ENCODE measurements around the gene IL1R1. TPM values are rescaled to one million over a fixed set of nuclear protein-coding genes. Genes with fewer than 3 reads are reported as not detected.

IL1R1 gene
- total and polyA plus RNA-seq, 4 donors = 97.0 to 182 (median 137) TPM

- Histone ChIP-seq H3K9ac (ENCODE audit: insufficient read depth in 1 of 2, low read length in 2 of 2) (peak overlapping the region in 1 of 2 donors; percentile 11), H3K27ac (ENCODE audit: low read depth in 1 of 2, low read length in 1 of 2) (no peak overlapping the region), H3K4me1 (ENCODE audit: control insufficient read depth in 5 of 5, insufficient read depth in 5 of 5, low read length in 5 of 5) (peaks cover 0 to 48% (median 19%) of the 10 kb centered on the region in 5 donors), H3K27me3 (ENCODE audit: control insufficient read depth in 3 of 3, insufficient read depth in 3 of 3, low read length in 2 of 3) (no peaks in the 10 kb centered on the region), H3K4me3 (no peak overlapping the region), H3K9me3 (ENCODE audit: control insufficient read depth in 4 of 4, insufficient read depth in 3 of 4, low read length in 3 of 4) (no peaks in the 10 kb centered on the region), H3K36me3 (ENCODE audit: control insufficient read depth in 4 of 4, insufficient read depth in 4 of 4, low read length in 4 of 4) (peaks cover 0 to 10% (median 3%) of the 10 kb centered on the region in 4 donors)
- no peak for DNase-seq
- no peak for TF ChIP-seq CTCF (IDR thresholded peaks at IDR 0.05; ENCODE audit: control extremely low read depth, extremely low read depth)
- no peak for ATAC-seq (ENCODE audit: insufficient read depth, low FRiP score)
- 58 to 82% methylated on average over 3 of the region's 3 CpGs for WGBS, 2 donors
Observed at GRCh38 chr2:102107741-102108070, 34.8 kb upstream of the IL1R1 start.

- H3K27ac ChIP-seq (ENCODE audit: low read depth in 1 of 2, low read length in 1 of 2) = no peak overlapping the region
- 86 to 96% methylated on average over 5 of the region's 5 CpGs for WGBS, 2 donors
- no peak for TF ChIP-seq CTCF (IDR thresholded peaks at IDR 0.05; ENCODE audit: control extremely low read depth, extremely low read depth)
- no peaks in the 10 kb centered on the region for H3K9me3 ChIP-seq (ENCODE audit: control insufficient read depth in 4 of 4, insufficient read depth in 3 of 4, low read length in 3 of 4)
- H3K4me3 ChIP-seq = no peak overlapping the region
- H3K36me3 ChIP-seq (ENCODE audit: control insufficient read depth in 4 of 4, insufficient read depth in 4 of 4, low read length in 4 of 4) = peaks cover 0 to 12% (median 5%) of the 10 kb centered on the region in 4 donors
- H3K9ac ChIP-seq (ENCODE audit: insufficient read depth in 1 of 2, low read length in 2 of 2) = peak overlapping the region in 1 of 2 donors; percentile 30
- DNase-seq (no peak), ATAC-seq (ENCODE audit: insufficient read depth, low FRiP score) (no peak)
- H3K27me3 ChIP-seq (ENCODE audit: control insufficient read depth in 3 of 3, insufficient read depth in 3 of 3, low read length in 2 of 3) = no peaks in the 10 kb centered on the region
- peaks cover 0 to 46% (median 20%) of the 10 kb centered on the region in 5 donors for H3K4me1 ChIP-seq (ENCODE audit: control insufficient read depth in 5 of 5, insufficient read depth in 5 of 5, low read length in 5 of 5)
Observed at GRCh38 chr2:102109016-102109415, 33.5 kb upstream of the IL1R1 start.

GRCh38 chr2:102110171-102110570, 32.4 kb upstream of the IL1R1 start:
- Histone ChIP-seq H3K4me1 (ENCODE audit: control insufficient read depth in 5 of 5, insufficient read depth in 5 of 5, low read length in 5 of 5) (peaks cover 0 to 50% (median 28%) of the 10 kb centered on the region in 5 donors), H3K27ac (ENCODE audit: low read depth in 1 of 2, low read length in 1 of 2) (peak overlapping the region in 1 of 2 donors; percentile 71), H3K4me3 (no peak overlapping the region), H3K9me3 (ENCODE audit: control insufficient read depth in 4 of 4, insufficient read depth in 3 of 4, low read length in 3 of 4) (no peaks in the 10 kb centered on the region), H3K9ac (ENCODE audit: insufficient read depth in 1 of 2, low read length in 2 of 2) (no peak overlapping the region), H3K36me3 (ENCODE audit: control insufficient read depth in 4 of 4, insufficient read depth in 4 of 4, low read length in 4 of 4) (peaks cover 0 to 16% (median 5%) of the 10 kb centered on the region in 4 donors), H3K27me3 (ENCODE audit: control insufficient read depth in 3 of 3, insufficient read depth in 3 of 3, low read length in 2 of 3) (no peaks in the 10 kb centered on the region)
- ATAC-seq (ENCODE audit: insufficient read depth, low FRiP score) (no peak), DNase-seq (peak in 2 of 3 donors; percentile 48 to 60)
- TF ChIP-seq CTCF (IDR thresholded peaks at IDR 0.05; ENCODE audit: control extremely low read depth, extremely low read depth) = no peak
- WGBS, 2 donors = 50 to 58% methylated on average over 5 of the region's 5 CpGs
